ENCODE data around the gene CFAP92.
A peak's percentile ranks its signal among the peaks of the same experiment; 100 is the strongest.
"Not testable (repeated sequence)": the region's sequence is repeated elsewhere in the genome, so short reads cannot be mapped to it uniquely, and the experiment has no call there.

The CFAP92 gene

GRCh38 chr3:128903501-128903900 is 90.4 kb downstream of the CFAP92 start:
- DNase-seq (ENCODE audit: low read depth in 3 of 3, low spot score in 1 of 3), result no peak

GRCh38 chr3:128902426-128902825 is 91.5 kb downstream of the CFAP92 start:
- DNase-seq (ENCODE audit: low read depth in 3 of 3, low spot score in 1 of 3), result no peak

- DNase-seq (ENCODE audit: low read depth in 3 of 3, low spot score in 1 of 3), result no peak
Measured at GRCh38 chr3:128895843-128896697, 97.8 kb downstream of the CFAP92 start.

GRCh38 chr3:128889139-128889894 is 104.6 kb downstream of the CFAP92 start:
- DNase-seq (ENCODE audit: low read depth in 3 of 3, low spot score in 1 of 3), result no peak

- DNase-seq (ENCODE audit: low read depth in 3 of 3, low spot score in 1 of 3), result no peak
Measured at GRCh38 chr3:128884992-128885391, 108.9 kb downstream of the CFAP92 start.

GRCh38 chr3:128882719-128883118 is 111.2 kb downstream of the CFAP92 start:
- no peak for DNase-seq (ENCODE audit: low read depth in 3 of 3, low spot score in 1 of 3)

GRCh38 chr3:128881576-128881975 is 112.3 kb downstream of the CFAP92 start:
- no peak for DNase-seq (ENCODE audit: low read depth in 3 of 3, low spot score in 1 of 3)

GRCh38 chr3:128880455-128880854 is 113.4 kb downstream of the CFAP92 start:
- DNase-seq (ENCODE audit: low read depth in 3 of 3, low spot score in 1 of 3), result not testable (repeated sequence)

GRCh38 chr3:128879991-128880390 is 113.9 kb downstream of the CFAP92 start:
- DNase-seq (ENCODE audit: low read depth in 3 of 3, low spot score in 1 of 3), result no peak

GRCh38 chr3:128879125-128879969 is 114.5 kb downstream of the CFAP92 start, which contains the start of gene ACAD9:
Gene ACAD9, plus strand, starts transcription at chr3:128879620. Its CDS starts 72 bp downstream, at chr3:128879692.
- DNase-seq (ENCODE audit: low read depth in 3 of 3, low spot score in 1 of 3), result peak; percentile 94 to 97 (median 95)

GRCh38 chr3:128878556-128879124 is 115.2 kb downstream of the CFAP92 start:
- DNase-seq (ENCODE audit: low read depth in 3 of 3, low spot score in 1 of 3), result peak in 1 of 3 donors; percentile 3

GRCh38 chr3:128878011-128878457 is 115.8 kb downstream of the CFAP92 start:
- DNase-seq (ENCODE audit: low read depth in 3 of 3, low spot score in 1 of 3), result no peak

- peak; percentile 29 to 47 (median 45) for DNase-seq (ENCODE audit: low read depth in 3 of 3, low spot score in 1 of 3)
Measured at GRCh38 chr3:128875556-128876120, 118.2 kb downstream of the CFAP92 start.

- no peak for DNase-seq (ENCODE audit: low read depth in 3 of 3, low spot score in 1 of 3)
Measured at GRCh38 chr3:128874481-128875180, 119.2 kb downstream of the CFAP92 start.

- no peak for DNase-seq (ENCODE audit: low read depth in 3 of 3, low spot score in 1 of 3)
Measured at GRCh38 chr3:128873244-128874022, 120.4 kb downstream of the CFAP92 start.

GRCh38 chr3:128872744-128873143 is 121.1 kb downstream of the CFAP92 start:
- DNase-seq (ENCODE audit: low read depth in 3 of 3, low spot score in 1 of 3), result no peak

GRCh38 chr3:128872282-128872681 is 121.6 kb downstream of the CFAP92 start:
- DNase-seq (ENCODE audit: low read depth in 3 of 3, low spot score in 1 of 3), result no peak

- DNase-seq (ENCODE audit: low read depth in 3 of 3, low spot score in 1 of 3), result no peak
Measured at GRCh38 chr3:128870347-128870746, 123.5 kb downstream of the CFAP92 start.
